Esophagus muscularis mucosa (tissue), 4 donors: ENCODE results near the gene PLEKHM3.

Source experiments
- CTCF ChIP-seq, 3 experiments: fragments of 200-600 bp in 2 of 3; fragments of 450-650 bp in 1 of 3; sonication (generic) in 2 of 3; IDR thresholded peaks; one replicate each; pipeline ENCODE4 v1.5.1; 2017 to 2019; ENCODE audit warnings: antibody characterized with exemption in 3 of 3, mild to moderate bottlenecking in 2 of 3, moderate library complexity in 1 of 3
- EP300 ChIP-seq: sonication (generic); formaldehyde crosslinking; IDR thresholded peaks from one replicate; pipeline ENCODE4 v1.6.1; 2017; ENCODE audit warnings: antibody characterized with exemption
- POLR2A ChIP-seq: fragments of 450-650 bp; IDR thresholded peaks from one replicate; pipeline ENCODE4 v1.6.1; 2017; ENCODE audit warnings: antibody characterized with exemption, moderate library complexity, mild to moderate bottlenecking, low read depth
- POLR2AphosphoS5 ChIP-seq, 2 donors: sonication (generic); formaldehyde crosslinking; IDR thresholded peaks; one replicate each; pipeline ENCODE4 v1.6.1; 2017; ENCODE audit warnings: antibody characterized with exemption in 2 of 2

GRCh38 chr2:207808119-207808518 is 217.2 kb downstream of the PLEKHM3 start:
- TF ChIP-seq POLR2A (no peak), CTCF (IDR thresholded peaks at IDR 0.05) (no peak), EP300 (no peak), POLR2AphosphoS5 (IDR thresholded peaks at IDR 0.05) (no peak)
